Measurements from ENCODE around the gene BTC.
"Not testable (repeated sequence)": the region's sequence is repeated elsewhere in the genome, so short reads cannot be mapped to it uniquely, and the experiment has no call there.

BTC gene, protein sequence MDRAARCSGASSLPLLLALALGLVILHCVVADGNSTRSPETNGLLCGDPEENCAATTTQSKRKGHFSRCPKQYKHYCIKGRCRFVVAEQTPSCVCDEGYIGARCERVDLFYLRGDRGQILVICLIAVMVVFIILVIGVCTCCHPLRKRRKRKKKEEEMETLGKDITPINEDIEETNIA

DNA sequence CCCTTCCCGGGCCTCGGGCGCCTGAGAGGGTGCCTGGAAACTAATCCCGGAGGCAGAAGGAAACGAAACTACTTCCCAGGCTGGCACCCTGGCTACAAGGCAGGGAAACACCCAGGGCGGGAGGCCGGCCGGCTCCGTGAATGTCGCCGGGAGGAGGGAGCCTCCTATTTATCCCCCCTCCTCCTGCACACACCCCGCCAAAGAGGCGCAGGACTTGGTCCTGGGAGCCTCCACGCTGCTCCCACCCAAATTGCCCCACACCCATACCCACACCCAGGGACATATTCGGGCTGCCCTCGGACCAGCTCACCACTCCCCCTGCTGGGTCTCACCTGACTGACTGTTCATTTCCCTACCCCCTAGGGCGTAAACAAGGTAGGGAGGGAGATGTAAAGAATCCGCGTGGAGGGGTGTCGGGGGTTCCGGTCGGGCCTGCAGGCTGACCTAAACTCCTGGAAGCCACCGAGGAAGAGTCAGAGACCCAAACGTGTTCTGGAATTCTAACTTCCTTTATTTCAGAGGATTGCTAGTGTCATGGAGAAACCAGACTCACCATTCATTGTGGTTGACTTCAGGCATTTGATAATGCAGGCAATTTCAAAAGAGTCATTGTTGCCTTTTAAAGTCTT is at the start of gene BTC:
Gene BTC, minus strand, starts transcription at position 142 of the 629 bp plus-strand sequence. CDS start 198 bp downstream, outside the sequence.
- in situ Hi-C loops (cut with MboI; ENCODE audit: low sequenced_read_pairs) = no loop called here

DNA sequence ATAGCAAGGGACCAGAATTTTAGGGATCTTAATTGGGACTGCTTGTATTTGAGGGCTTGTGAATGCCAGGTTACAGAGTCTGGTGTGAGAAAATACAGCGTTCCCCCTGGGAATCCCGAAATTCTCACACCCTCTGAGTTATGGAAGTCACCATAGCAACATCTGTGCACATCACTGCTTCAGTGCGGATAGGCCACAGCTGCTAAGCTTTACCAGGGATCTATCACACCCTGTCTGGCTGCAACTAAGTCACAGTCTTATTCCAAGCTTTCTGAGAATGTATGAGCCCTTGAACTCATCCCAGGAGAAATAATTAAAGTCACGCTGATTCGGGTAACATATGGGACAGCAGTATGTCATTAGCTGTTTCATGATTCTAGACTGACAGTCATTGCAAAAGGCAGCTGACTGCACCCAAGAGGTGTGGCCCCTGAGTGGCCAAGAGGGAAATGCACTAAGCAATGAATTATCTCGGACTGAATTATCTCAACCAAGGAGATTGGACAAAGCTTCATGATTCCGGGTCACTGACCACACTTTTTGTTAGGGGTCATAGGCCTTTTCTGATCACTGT is 46.7 kb upstream of the BTC start:
- in situ Hi-C loops (cut with MboI; ENCODE audit: low sequenced_read_pairs) = no loop called here

DNA sequence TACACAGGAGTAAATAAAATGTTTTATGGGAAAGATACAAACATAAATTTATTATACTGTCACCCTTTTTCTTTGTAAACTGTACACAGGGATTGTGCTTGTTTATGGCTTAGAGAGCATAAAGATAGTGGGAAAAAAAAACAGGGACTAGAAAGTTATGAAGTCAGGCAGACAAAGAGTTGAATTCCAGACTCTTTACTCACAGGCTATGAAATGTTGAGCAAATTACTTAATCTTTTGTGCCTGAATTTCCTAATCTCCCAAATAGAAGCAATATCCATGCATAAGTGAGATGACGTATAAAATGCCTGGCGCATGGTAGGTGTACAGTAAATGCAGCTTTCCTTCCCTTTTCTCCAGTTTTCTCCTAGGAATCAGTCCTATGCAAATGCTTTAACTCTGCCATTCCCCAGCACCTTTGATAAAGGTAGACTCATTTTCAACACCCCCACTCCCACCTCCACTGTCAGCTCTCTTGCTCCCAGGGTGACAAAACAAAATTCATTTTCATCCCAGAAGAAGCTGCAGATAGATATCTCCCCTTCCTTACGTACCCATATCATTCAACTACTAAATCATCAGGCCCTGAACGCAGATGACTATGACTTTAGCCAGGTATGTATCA is 44.5 kb upstream of the BTC start:
- in situ Hi-C loops (cut with MboI; ENCODE audit: low sequenced_read_pairs) = no loop called here

DNA sequence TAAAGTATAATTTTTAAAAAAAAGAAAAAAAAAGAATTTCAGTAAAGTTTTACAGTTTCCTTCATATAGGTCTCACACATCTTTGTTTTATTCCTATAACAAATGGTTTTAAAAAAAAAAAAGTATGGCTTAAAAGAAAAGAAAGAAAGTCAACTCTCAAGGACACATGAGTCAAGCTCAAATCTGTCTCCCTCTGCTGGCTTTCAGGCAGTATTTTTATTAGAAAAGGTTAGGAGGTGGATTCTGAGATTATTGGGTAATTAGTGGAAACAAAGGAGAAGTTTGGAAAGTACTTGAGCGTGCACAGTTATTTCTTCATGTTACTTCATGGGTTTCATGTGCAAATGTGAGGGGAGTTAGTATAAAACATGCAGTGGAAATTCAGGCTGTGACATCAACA is 36.6 kb upstream of the BTC start:
- in situ Hi-C loops (cut with MboI; ENCODE audit: low sequenced_read_pairs) = no loop called here

DNA sequence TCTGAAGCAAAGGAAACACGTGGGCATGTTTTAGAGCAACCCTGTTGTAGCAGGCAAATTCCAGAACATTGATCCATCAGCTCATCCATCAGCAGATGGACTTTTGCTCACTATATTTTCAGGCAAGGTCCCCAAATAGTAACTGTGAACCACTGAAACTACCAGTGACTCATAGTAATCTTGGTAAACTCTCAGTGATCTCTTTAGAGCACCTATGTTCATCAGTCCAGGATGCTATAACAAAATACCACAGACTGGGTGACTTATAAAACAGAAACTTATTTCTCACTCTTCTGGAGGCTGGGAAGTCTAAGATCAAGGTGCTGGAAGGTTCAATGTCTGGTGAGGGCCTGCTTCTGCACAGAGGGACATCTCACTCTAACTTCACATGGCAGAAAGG is 28.9 kb upstream of the BTC start:
- in situ Hi-C loops (cut with MboI; ENCODE audit: low sequenced_read_pairs) = no loop called here

DNA sequence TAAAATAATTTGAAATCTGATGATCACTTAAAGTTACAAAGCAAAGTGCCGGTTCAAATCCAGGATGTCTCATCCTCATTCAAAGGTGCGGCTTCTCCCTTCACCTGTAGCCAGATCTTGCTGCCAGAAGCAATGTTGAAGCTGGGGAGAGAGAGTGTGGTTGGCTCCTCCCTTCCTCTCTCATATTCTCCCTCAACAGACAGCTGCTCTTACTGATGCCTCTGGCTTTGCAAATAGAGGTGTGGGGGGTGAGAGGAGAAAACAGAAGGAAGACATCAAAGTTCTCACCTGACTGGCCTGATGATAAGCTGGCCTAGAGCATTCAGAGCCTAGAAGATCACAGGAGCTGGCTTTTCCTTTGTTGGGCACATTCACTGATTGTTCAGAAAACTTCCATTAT is 28.3 kb upstream of the BTC start:
- in situ Hi-C loops (cut with MboI; ENCODE audit: low sequenced_read_pairs) = no loop called here

DNA sequence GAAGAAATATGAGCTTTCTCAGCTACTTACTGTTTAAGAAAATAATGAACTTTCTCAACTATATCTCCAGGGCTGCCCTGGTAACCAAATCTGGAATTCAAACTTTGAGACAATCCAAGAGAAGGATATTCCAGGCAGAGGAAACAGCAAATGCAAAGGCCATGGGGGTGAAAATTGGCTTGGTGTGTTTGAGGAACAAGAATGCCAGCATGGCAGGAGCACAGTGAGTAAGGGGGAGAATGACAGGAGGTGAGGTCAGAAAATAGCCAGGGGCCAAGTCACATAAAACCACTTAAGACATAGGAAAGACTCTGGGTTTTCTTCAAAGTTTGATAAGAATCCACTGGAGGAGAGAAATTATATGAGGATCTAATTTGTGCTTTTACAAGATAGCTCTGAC is 27.2 kb upstream of the BTC start:
- in situ Hi-C loops (cut with MboI; ENCODE audit: low sequenced_read_pairs) = no loop called here

DNA sequence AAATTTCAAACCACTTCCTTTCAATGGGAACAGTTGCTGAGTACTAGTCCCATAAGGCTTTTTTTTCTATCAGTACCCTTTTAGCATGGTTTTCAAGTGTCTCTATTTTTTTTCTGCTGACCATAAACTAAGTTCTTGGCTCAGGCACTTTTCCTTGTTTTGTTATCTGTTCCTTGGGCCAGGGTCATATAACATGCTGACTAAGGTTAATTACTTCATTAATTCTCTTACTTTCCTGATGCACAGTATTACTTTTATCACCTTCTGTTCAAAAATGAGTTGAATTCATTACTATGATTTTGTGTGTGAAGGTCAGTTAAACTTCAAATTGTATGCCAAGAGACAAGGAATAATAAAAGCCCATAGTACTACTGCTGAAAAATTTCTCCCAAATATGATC is 19.7 kb upstream of the BTC start:
- in situ Hi-C loops (cut with MboI; ENCODE audit: low sequenced_read_pairs) = no loop called here

DNA sequence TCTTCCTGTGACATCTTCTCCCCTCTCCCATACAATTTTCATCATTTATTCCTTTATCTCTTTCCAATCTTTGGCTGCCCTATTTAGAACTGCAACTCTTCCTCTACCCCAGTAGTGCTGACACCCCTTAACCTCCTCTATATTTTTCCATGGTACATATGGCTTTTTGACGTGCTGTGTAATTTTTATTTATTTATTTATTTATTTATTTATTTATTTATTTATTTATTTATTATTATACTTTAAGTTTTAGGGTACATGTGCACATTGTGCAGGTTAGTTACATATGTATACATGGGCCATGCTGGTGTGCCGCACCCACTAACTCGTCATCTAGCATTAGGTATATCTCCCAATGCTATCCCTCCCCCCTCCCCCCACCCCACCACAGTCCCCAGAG is 17.7 kb upstream of the BTC start:
- in situ Hi-C loops (cut with MboI; ENCODE audit: low sequenced_read_pairs) = not testable (repeated sequence)

DNA sequence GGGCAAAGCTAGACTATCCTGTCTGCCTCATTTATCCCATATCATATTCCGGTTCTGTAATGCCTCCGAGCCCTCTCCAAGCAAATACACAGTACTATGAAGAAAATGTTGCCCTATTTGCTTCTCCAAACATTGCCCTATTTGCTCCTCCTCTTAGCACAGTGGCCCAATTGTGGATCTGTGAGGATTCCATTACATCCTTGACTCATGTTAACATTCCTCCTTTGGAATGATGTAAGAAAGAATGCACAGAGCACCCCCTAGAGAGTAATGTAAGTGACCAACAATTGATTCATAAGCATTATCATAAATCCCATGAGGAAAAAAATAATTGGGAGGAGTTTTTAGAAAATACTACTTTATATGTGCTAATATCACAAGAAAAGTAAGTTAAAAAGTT is 11.3 kb upstream of the BTC start:
- in situ Hi-C loops (cut with MboI; ENCODE audit: low sequenced_read_pairs) = no loop called here

DNA sequence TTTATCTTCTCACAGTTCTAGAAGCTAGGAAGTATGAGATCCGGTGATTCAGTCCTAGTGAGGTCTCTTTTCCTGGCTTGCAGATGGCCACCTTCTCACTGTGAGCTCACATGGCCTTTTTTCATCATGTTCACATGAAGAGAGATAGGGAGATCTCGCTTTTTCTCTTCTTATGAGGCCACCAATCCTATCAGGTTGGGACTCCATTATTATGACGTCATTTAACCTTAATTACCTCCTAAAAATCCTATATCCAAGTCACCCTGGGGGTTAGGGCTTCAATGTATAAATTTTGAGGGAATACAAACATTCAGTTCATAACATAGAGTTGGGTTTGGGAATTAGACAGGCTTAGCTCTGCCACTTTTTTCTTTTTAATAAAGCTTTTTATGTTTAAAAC is 6.0 kb upstream of the BTC start:
- in situ Hi-C loops (cut with MboI; ENCODE audit: low sequenced_read_pairs) = no loop called here

DNA sequence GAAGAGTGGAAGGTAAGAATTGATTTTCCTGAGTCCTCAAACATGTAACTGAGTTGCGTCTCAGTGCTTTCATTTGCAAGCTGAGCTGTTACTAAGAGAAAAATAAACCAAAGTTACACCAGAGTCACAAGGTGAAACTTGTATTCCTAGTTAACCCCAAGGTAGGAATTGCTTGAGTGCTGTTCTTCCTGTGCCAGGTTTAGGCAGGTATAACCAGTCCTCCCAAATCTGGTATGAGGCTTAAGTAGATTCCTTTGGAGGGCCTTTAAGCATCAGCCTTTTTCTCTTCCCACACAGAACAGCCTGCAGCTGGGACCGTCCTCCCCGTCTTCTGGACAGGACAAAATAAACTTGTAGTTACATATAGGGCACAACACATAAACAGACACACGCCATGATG is 2.3 kb upstream of the BTC start:
- in situ Hi-C loops (cut with MboI; ENCODE audit: low sequenced_read_pairs) = no loop called here

DNA sequence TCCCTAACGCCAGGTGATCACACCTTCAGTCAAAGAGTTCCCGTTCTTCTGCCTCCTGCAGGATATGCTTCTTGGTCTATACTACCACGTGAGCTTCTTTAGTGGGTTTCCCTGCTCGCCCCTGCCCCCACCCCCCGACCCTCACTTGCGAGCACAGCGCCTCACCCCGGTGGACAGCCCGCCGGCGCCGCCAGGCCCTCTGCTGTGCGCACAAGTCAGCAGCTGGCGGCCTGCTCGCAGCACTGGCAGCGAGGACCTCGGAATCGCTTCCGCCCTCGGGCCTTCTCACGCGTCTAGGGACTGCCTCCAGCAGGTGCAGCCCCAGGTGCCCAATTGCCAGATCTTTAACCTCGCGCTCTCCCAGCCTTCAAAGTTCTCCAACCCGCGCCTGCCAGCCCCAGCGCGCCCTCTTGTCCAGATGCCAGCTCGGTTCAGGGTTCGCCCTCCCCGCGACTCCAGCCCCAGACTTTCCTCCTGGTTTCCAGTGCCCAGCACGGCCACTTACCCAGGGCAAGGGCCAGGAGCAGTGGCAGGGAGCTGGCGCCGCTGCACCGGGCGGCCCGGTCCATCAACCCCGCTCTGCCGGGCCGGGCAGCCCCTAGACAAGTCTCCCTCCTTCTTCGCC is 454 bp downstream of the BTC start:
- in situ Hi-C loops (cut with MboI; ENCODE audit: low sequenced_read_pairs) = no loop called here

DNA sequence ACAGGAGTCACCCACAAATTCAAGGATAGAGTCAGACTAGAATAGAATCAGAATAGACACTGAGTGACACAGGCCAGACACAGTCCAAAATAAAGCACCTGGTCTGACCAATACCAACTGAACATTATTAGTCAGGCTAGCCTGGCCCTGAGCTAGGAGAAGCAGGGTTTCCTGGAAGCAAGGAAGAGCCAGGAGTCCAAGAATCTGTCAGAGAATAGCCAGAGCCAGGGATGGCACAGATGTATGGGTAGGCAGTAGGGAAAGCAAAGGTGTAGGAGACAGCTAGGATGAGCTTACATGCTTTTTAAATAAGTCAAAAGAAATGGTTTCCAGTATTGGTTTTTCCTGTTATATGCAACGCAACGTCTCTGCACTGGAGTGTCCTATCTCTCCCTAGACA is 3.7 kb downstream of the BTC start:
- in situ Hi-C loops (cut with MboI; ENCODE audit: low sequenced_read_pairs) = no loop called here

DNA sequence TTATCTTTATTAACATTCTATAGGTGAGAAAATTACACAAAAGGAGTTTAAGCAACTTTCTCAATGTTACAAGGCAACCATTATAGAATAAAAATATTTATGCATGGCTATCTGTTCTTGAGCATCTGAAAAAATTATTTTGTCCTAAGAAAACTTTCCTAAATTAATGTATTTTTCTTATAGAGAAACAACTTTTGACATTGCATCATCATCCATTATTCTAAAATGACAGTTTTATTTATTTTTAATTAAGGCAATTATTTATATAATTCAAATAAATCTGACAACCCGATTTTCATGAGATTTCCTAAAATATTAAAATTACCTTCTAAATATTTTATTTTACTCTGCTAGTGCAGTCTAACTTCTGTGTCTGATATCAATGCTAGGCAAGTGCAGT is 4.8 kb downstream of the BTC start:
- in situ Hi-C loops (cut with MboI; ENCODE audit: low sequenced_read_pairs) = no loop called here

DNA sequence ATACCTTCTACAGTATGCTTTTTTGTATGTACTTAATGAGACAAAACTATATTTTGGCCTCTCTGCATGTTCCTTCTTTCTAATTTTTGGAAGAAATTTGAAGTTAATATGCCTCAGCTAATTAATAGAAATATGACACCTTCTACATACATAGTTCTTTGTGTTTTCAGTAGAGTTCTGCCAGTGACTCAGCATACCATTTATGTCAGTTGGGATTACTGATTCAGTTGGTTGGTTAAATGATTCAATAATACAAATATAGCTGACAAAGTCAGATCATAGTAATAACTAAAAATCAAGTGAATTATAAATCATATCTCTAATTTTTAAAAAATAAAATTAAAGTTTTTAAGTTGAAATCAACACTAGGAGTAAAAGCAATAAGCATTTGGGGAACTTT is 16.8 kb downstream of the BTC start:
- in situ Hi-C loops (cut with MboI; ENCODE audit: low sequenced_read_pairs) = no loop called here

DNA sequence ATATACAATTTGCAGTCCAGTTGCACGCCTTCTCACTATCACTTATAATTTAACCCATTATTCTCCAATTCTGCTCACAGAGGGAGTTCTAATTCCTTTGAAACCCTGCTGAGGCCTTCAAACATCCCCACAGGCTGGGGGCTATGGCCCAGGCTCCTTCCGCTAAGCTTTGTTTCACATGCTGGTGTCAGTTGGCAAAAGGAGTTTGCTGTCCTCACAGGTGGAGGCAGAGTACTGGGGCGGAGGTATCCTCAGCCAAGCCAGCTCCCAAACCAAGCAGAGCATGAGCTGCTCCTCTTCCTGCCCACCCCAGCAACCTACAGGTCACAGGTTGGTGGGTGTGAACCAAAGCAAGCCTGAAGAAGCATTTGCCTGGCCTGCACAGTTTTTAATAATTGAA is 21.5 kb downstream of the BTC start:
- in situ Hi-C loops (cut with MboI; ENCODE audit: low sequenced_read_pairs) = no loop called here

DNA sequence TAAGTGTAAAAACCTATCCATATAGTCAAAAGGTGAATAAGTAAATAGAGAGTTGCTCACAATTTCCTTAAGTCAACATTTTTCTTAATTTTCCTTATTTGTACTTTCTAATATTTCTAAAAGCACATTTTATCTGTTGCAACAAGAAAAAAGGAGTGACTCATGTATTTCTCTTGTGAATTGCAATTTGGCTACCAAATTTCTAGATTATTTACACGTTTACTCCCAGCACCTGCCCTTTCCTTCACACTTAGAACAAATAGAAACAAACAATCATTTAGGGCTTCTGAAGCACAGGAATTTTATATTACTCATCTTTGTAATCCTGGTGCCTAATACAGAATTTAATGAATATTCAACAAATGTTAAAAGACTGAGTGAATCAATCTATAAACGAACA is 22.2 kb downstream of the BTC start:
- in situ Hi-C loops (cut with MboI; ENCODE audit: low sequenced_read_pairs) = no loop called here

DNA sequence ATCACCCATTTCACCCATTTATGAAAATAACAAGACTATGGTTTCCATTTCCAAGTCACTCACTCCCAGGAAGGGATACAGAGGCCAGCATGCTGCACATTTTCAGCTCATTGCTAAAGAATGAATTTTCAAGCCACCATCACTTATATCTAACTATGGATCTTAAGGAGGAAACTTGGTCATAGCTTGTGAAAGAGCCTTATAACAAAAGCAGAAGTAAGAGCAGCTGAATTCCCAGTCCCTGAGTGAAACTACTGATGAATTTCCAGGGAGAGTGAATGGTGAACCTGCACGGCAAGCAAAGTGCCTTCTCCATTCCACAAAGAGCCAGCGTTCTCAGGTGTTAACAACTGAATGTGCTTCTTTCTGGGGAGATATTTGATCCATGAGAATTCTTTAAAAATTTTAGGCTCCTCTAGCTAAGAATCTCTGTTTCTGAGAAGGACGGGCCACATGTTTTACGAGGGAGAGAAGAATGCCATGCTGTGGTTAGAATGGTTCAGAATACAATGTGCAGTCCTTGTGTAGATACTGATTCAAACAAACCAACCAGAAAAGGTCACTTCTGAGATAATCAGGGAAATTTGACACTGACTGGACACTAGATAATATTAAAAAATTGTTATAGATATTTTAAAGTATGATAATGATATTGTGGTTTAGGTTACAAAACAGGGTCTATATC is 24.0 kb downstream of the BTC start:
- in situ Hi-C loops (cut with MboI; ENCODE audit: low sequenced_read_pairs) = no loop called here

DNA sequence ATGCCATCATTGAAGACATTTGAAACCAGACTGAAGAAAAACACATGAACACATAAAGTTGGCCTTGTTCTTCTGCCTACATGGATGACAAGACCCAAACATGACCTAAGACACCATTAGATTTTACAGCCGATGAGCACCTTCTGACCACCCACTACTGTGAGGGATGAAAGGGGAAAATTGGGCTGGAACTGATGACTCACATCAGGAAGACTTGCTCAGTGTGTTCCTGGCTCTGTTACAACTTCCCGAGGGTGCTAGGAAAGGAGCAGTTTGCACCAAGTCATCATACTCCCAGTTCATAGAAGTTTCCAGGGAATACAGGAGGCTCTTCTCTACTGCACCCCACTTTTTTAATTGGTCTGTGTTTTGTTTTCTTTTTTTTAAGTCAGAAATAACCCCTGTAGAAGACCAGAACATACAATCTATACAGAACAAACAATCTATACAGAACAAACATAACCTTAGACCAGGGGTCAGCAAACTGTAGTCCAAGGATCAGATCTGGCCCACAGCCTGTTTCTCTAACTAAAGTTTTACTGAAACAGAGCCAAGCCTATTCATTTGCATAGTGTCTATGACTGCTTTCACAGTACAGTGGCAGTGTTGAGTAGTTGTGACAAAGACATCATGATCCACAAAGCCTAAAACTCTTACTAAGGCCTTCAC is 25.3 kb downstream of the BTC start:
- in situ Hi-C loops (cut with MboI; ENCODE audit: low sequenced_read_pairs) = no loop called here

DNA sequence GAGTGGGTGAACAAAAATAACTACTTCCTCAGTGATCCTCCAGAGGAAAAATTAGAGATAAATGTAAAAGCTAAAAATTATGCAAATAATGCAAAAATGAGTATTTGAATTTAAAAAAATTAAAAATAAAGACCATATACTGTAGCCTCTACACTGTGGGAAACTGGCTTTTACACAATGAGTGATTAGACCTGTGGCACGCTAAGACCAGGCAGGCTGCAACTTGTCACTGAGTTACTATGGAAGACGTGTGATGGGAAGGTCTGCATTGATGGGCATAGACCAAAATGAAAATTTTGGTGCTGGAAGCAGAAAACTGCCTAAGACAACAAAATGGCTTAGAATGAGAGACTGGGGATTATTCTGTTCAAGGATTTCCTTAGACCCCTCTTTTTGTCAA is 30.2 kb downstream of the BTC start:
- in situ Hi-C loops (cut with MboI; ENCODE audit: low sequenced_read_pairs) = no loop called here
